Colon (tissue), 2 donors: ENCODE data around the gene SOS2.
"Not testable (repeated sequence)": the region's sequence is repeated elsewhere in the genome, so short reads cannot be mapped to it uniquely, and the experiment has no call there.

Experiments used
- FAIRE-seq: peaks from 2 replicates; lab custom pipeline; 2012; peaks lifted over from hg19 to GRCh38; lab: Jason Lieb, UNC
- donor health status: control.
- donor health status: control.

The SOS2 gene

GRCh38 chr14:50085570-50086320, 145.6 kb downstream of the SOS2 start:
- FAIRE-seq = no peak

GRCh38 chr14:50084666-50085065, 146.7 kb downstream of the SOS2 start:
- no peak for FAIRE-seq

- FAIRE-seq = no peak
These were observed 147.7 kb downstream of the SOS2 start for GRCh38 chr14:50083467-50084337.

- FAIRE-seq = no peak
These were observed 148.5 kb downstream of the SOS2 start for GRCh38 chr14:50082784-50083466.

GRCh38 chr14:50082308-50082742, 149.1 kb downstream of the SOS2 start:
- FAIRE-seq = no peak

- FAIRE-seq = not testable (repeated sequence)
These were observed 152.3 kb downstream of the SOS2 start for GRCh38 chr14:50079103-50079502.

GRCh38 chr14:50073663-50074062, 157.7 kb downstream of the SOS2 start:
- FAIRE-seq = not testable (repeated sequence)

GRCh38 chr14:50072395-50072794, 159.0 kb downstream of the SOS2 start:
- FAIRE-seq = no peak

GRCh38 chr14:50070840-50071548, 160.4 kb downstream of the SOS2 start:
- FAIRE-seq = no peak

GRCh38 chr14:50070230-50070629, 161.1 kb downstream of the SOS2 start:
- FAIRE-seq = no peak

- FAIRE-seq = no peak
These were observed 162.1 kb downstream of the SOS2 start for GRCh38 chr14:50069325-50069724.

GRCh38 chr14:50068496-50068895, 162.9 kb downstream of the SOS2 start:
- no peak for FAIRE-seq

- FAIRE-seq = no peak
These were observed 163.5 kb downstream of the SOS2 start for GRCh38 chr14:50067723-50068495.
